IPS-20b (cell line): ENCODE measurements around the gene GANAB.
A peak's percentile ranks its signal among the peaks of the same experiment; 100 is the strongest.

Source experiments
- H3K27ac ChIP-seq: one replicate; pipeline ENCODE4 v1.5.1; 2013; ENCODE audit warnings: low read length
- H3K27me3 ChIP-seq: 2 replicates; pipeline ENCODE4 v1.6.1; 2013; ENCODE audit warnings: mild to moderate bottlenecking, low read length, inconsistent platforms; ENCODE audit not compliant: insufficient read depth
- H3K36me3 ChIP-seq: 2 replicates; pipeline ENCODE4 v1.6.1; 2013; ENCODE audit warnings: low read depth, mild to moderate bottlenecking, inconsistent platforms, low read length, moderate library complexity; ENCODE audit not compliant: insufficient read depth
- H3K4me1 ChIP-seq: 2 replicates; pipeline ENCODE4 v1.6.1; 2013; ENCODE audit warnings: mild to moderate bottlenecking, control low read depth, inconsistent platforms, low read length, moderate library complexity; ENCODE audit not compliant: insufficient read depth
- H3K4me3 ChIP-seq: 2 replicates; pipeline ENCODE4 v1.5.1; 2013; ENCODE audit warnings: mild to moderate bottlenecking, low read length, inconsistent platforms
- H3K9ac ChIP-seq: 2 replicates; pipeline ENCODE4 v1.6.1; 2013; ENCODE audit warnings: low read depth, mild to moderate bottlenecking, inconsistent platforms, low read length, moderate library complexity
- H3K9me3 ChIP-seq: 2 replicates; pipeline ENCODE4 v1.6.1; 2013; ENCODE audit warnings: mild to moderate bottlenecking, low read depth, low read length, inconsistent platforms; ENCODE audit not compliant: insufficient read depth

GANAB gene

GRCh38 chr11:62613291-62613778 lies 33.1 kb downstream of the GANAB start:
- Histone ChIP-seq H3K4me1 (no peaks in the 10 kb centered on the region; the same call in 1 of the 2 replicates), H3K9ac (no peak overlapping the region), H3K36me3 (no peaks in the 10 kb centered on the region; the same call in 1 of the 2 replicates), H3K27ac (no peak overlapping the region), H3K9me3 (no peaks in the 10 kb centered on the region), H3K4me3 (peak overlapping the region; percentile 50; the same call in 1 of the 2 replicates), H3K27me3 (peaks cover 13% of the 10 kb centered on the region)

- Histone ChIP-seq H3K9ac (peak within 1 kb of the TSS; percentile 63; the same call in 1 of the 2 replicates), H3K27ac (no peak within 1 kb of the TSS)
Measured at GRCh38 chr11:62612366-62613290, 33.8 kb downstream of the GANAB start, which contains the start of the genes EML3 and ROM1. Gene EML3, minus strand, starts transcription at chr11:62612775. Its CDS starts 318 bp downstream, at chr11:62612457. Gene ROM1, plus strand, starts transcription at chr11:62613257. Its CDS starts 25 bp downstream, at chr11:62613282.

GRCh38 chr11:62611705-62612365 lies 34.6 kb downstream of the GANAB start:
- H3K9me3 ChIP-seq, result no peaks in the 10 kb centered on the region
- H3K27ac ChIP-seq, result no peak overlapping the region
- peaks cover 13% of the 10 kb centered on the region for H3K27me3 ChIP-seq
- H3K36me3 ChIP-seq, result no peaks in the 10 kb centered on the region; the same call in 1 of the 2 replicates
- H3K4me3 ChIP-seq, result peak overlapping the region; percentile 73
- peak overlapping the region; percentile 63; the same call in 1 of the 2 replicates for H3K9ac ChIP-seq
- H3K4me1 ChIP-seq, result peaks cover 3% of the 10 kb centered on the region; the same call in 1 of the 2 replicates

More at GRCh38 chr11:62612366-62613290, 33.8 kb downstream of the GANAB start, which contains the start of the genes EML3 and ROM1:
- Histone ChIP-seq H3K4me3 (peak within 1 kb of the TSS; percentile 73), H3K4me1 (no peaks in the 10 kb centered on the region; the same call in 1 of the 2 replicates), H3K9me3 (no peaks in the 10 kb centered on the region), H3K27me3 (peaks cover 13% of the 10 kb centered on the region), H3K36me3 (no peaks in the 10 kb centered on the region; the same call in 1 of the 2 replicates)

GRCh38 chr11:62610814-62611704 lies 35.4 kb downstream of the GANAB start:
- H3K36me3 ChIP-seq, result no peaks in the 10 kb centered on the region; the same call in 1 of the 2 replicates
- peaks cover 13% of the 10 kb centered on the region for H3K27me3 ChIP-seq
- H3K9me3 ChIP-seq, result no peaks in the 10 kb centered on the region
- H3K4me1 ChIP-seq, result peaks cover 3% of the 10 kb centered on the region; the same call in 1 of the 2 replicates
- H3K27ac ChIP-seq, result no peak overlapping the region
- H3K4me3 ChIP-seq, result peak overlapping the region; percentile 73; the same call in 1 of the 2 replicates
- peak overlapping the region; percentile 63; the same call in 1 of the 2 replicates for H3K9ac ChIP-seq

- H3K4me1 ChIP-seq, result peaks cover 3% of the 10 kb centered on the region; the same call in 1 of the 2 replicates
- H3K4me3 ChIP-seq, result no peak overlapping the region
- H3K9ac ChIP-seq, result no peak overlapping the region
- no peak overlapping the region for H3K27ac ChIP-seq
- peaks cover 13% of the 10 kb centered on the region for H3K27me3 ChIP-seq
- no peaks in the 10 kb centered on the region; the same call in 1 of the 2 replicates for H3K36me3 ChIP-seq
- no peaks in the 10 kb centered on the region for H3K9me3 ChIP-seq
Measured at GRCh38 chr11:62610403-62610802, 36.0 kb downstream of the GANAB start.

- H3K27ac ChIP-seq, result no peak overlapping the region
- H3K36me3 ChIP-seq, result no peaks in the 10 kb centered on the region
- H3K9me3 ChIP-seq, result no peaks in the 10 kb centered on the region
- H3K9ac ChIP-seq, result no peak overlapping the region
- H3K4me3 ChIP-seq, result no peak overlapping the region
- H3K27me3 ChIP-seq, result peaks cover 19% of the 10 kb centered on the region
- H3K4me1 ChIP-seq, result peaks cover 3% of the 10 kb centered on the region; the same call in 1 of the 2 replicates
Measured at GRCh38 chr11:62608776-62609175, 37.6 kb downstream of the GANAB start.

- Histone ChIP-seq H3K4me3 (no peak overlapping the region), H3K27ac (no peak overlapping the region), H3K9ac (peak overlapping the region; percentile 65; the same call in 1 of the 2 replicates), H3K9me3 (no peaks in the 10 kb centered on the region), H3K27me3 (peaks cover 29% of the 10 kb centered on the region), H3K36me3 (no peaks in the 10 kb centered on the region), H3K4me1 (peaks cover 8% of the 10 kb centered on the region; the same call in 1 of the 2 replicates)
Measured at GRCh38 chr11:62607714-62608113, 38.7 kb downstream of the GANAB start.

- Histone ChIP-seq H3K36me3 (no peaks in the 10 kb centered on the region), H3K9ac (no peak overlapping the region), H3K4me3 (no peak overlapping the region), H3K27ac (no peak overlapping the region), H3K9me3 (no peaks in the 10 kb centered on the region), H3K27me3 (peaks cover 21% of the 10 kb centered on the region), H3K4me1 (peaks cover 8% of the 10 kb centered on the region; the same call in 1 of the 2 replicates)
Measured at GRCh38 chr11:62605902-62606301, 40.5 kb downstream of the GANAB start.

GRCh38 chr11:62605467-62605866 lies 40.9 kb downstream of the GANAB start:
- Histone ChIP-seq H3K9ac (no peak overlapping the region), H3K9me3 (no peaks in the 10 kb centered on the region), H3K36me3 (no peaks in the 10 kb centered on the region), H3K27ac (no peak overlapping the region), H3K4me1 (peaks cover 8% of the 10 kb centered on the region; the same call in 1 of the 2 replicates), H3K27me3 (peaks cover 24% of the 10 kb centered on the region), H3K4me3 (no peak overlapping the region)

- peaks cover 26% of the 10 kb centered on the region for H3K27me3 ChIP-seq
- H3K4me1 ChIP-seq, result peaks cover 15% of the 10 kb centered on the region
- H3K36me3 ChIP-seq, result peaks cover 7% of the 10 kb centered on the region; the same call in 1 of the 2 replicates
- no peak overlapping the region for H3K4me3 ChIP-seq
- no peak overlapping the region for H3K27ac ChIP-seq
- no peaks in the 10 kb centered on the region for H3K9me3 ChIP-seq
- H3K9ac ChIP-seq, result no peak overlapping the region
Measured at GRCh38 chr11:62604460-62605120, 41.8 kb downstream of the GANAB start.
